Adipocyte (in vitro differentiated cells): ENCODE data around the gene TKT.
A peak's percentile ranks its signal among the peaks of the same experiment; 100 is the strongest.

Experiments used
- DNase-seq: peaks from one replicate; pipeline ENCODE4 v3.0.0-alpha.2; 2015; ENCODE audit warnings: low read depth
- H3K27me3 ChIP-seq: replicated peaks from 2 replicates; pipeline ENCODE4 v1.7.0; 2013; ENCODE audit warnings: mild to moderate bottlenecking, low read length, moderate library complexity; ENCODE audit not compliant: control insufficient read depth, insufficient read depth
- H3K36me3 ChIP-seq: 2 replicates; pipeline ENCODE4 v1.7.0; 2013; ENCODE audit warnings: low read length, mild to moderate bottlenecking, moderate library complexity; ENCODE audit not compliant: control insufficient read depth, insufficient read depth, severe bottlenecking
- H3K4me1 ChIP-seq: 2 replicates; pipeline ENCODE4 v1.7.0; 2013; ENCODE audit warnings: mild to moderate bottlenecking, low read length, moderate library complexity; ENCODE audit not compliant: control insufficient read depth, insufficient read depth
- H3K4me3 ChIP-seq: 2 replicates; pipeline ENCODE4 v1.7.0; 2013; ENCODE audit warnings: mild to moderate bottlenecking, low read length, moderate library complexity
- H3K9ac ChIP-seq: 2 replicates; pipeline ENCODE4 v1.7.0; 2013; ENCODE audit warnings: mild to moderate bottlenecking, low read length, moderate library complexity
- H3K9me3 ChIP-seq: 2 replicates; pipeline ENCODE4 v1.7.0; 2013; ENCODE audit warnings: mild to moderate bottlenecking, low read length, moderate library complexity; ENCODE audit not compliant: control insufficient read depth

Gene TKT

GRCh38 chr3:53229606-53230005, 26.2 kb downstream of the TKT start:
- H3K27me3 ChIP-seq: no peaks in the 10 kb centered on the region
- H3K4me1 ChIP-seq: peaks cover 25% of the 10 kb centered on the region
- H3K9ac ChIP-seq: no peak overlapping the region
- H3K9me3 ChIP-seq: no peaks in the 10 kb centered on the region
- peaks cover 100% of the 10 kb centered on the region for H3K36me3 ChIP-seq
- no peak overlapping the region for H3K4me3 ChIP-seq
- DNase-seq: no peak

- Histone ChIP-seq H3K4me1 (peaks cover 21% of the 10 kb centered on the region), H3K27me3 (no peaks in the 10 kb centered on the region), H3K9ac (no peak overlapping the region), H3K9me3 (no peaks in the 10 kb centered on the region), H3K4me3 (no peak overlapping the region), H3K36me3 (peaks cover 100% of the 10 kb centered on the region)
- DNase-seq: no peak
These were observed 26.7 kb downstream of the TKT start for GRCh38 chr3:53229171-53229570.

GRCh38 chr3:53227993-53228885, 27.6 kb downstream of the TKT start:
- Histone ChIP-seq H3K9ac (no peak overlapping the region), H3K9me3 (no peaks in the 10 kb centered on the region), H3K4me1 (peaks cover 11% of the 10 kb centered on the region), H3K27me3 (no peaks in the 10 kb centered on the region), H3K4me3 (no peak overlapping the region), H3K36me3 (peaks cover 100% of the 10 kb centered on the region)
- DNase-seq: no peak

DNA sequence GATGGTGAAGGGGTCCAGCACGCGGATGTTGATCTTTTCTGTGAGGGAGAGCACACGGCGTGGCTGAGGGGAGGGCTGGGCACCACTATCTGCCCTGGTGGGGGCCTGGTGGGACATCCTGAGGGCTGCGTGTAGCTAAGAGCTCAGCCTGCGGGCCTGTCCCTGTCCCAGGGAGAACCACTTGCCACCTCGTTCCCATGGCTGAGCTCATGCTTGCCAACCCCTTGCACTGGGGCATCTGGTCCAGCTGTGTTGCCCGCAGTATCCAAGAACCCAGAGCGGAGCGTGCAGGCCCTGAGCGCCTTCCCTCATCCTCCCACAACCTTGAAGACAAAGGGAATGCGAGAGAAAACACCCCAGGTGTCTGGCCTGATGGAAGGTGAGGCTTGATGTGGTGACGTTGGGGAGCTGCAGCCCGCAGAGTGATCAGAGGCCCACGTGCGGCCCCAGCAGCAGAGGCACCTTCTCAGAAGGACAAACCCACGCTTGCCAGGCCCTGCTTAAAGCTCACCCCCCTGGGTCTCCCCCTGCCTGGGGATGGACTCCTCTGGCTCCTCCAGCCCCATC, 28.9 kb downstream of the TKT start:
- Histone ChIP-seq H3K27me3 (no peaks in the 10 kb centered on the region), H3K4me1 (no peaks in the 10 kb centered on the region), H3K36me3 (peaks cover 100% of the 10 kb centered on the region), H3K9me3 (no peaks in the 10 kb centered on the region), H3K4me3 (no peak overlapping the region), H3K9ac (no peak overlapping the region)
- no peak for DNase-seq

- H3K36me3 ChIP-seq: peaks cover 95% of the 10 kb centered on the region
- H3K4me1 ChIP-seq: no peaks in the 10 kb centered on the region
- no peak overlapping the region for H3K9ac ChIP-seq
- no peak overlapping the region for H3K4me3 ChIP-seq
- H3K27me3 ChIP-seq: no peaks in the 10 kb centered on the region
- DNase-seq: no peak
- H3K9me3 ChIP-seq: no peaks in the 10 kb centered on the region
These were observed 29.5 kb downstream of the TKT start for GRCh38 chr3:53226142-53226840.

- Histone ChIP-seq H3K9me3 (no peaks in the 10 kb centered on the region), H3K4me3 (no peak overlapping the region), H3K27me3 (no peaks in the 10 kb centered on the region), H3K4me1 (no peaks in the 10 kb centered on the region), H3K36me3 (peaks cover 88% of the 10 kb centered on the region), H3K9ac (no peak overlapping the region)
- no peak for DNase-seq
These were observed 30.2 kb downstream of the TKT start for GRCh38 chr3:53225651-53226050.

DNA sequence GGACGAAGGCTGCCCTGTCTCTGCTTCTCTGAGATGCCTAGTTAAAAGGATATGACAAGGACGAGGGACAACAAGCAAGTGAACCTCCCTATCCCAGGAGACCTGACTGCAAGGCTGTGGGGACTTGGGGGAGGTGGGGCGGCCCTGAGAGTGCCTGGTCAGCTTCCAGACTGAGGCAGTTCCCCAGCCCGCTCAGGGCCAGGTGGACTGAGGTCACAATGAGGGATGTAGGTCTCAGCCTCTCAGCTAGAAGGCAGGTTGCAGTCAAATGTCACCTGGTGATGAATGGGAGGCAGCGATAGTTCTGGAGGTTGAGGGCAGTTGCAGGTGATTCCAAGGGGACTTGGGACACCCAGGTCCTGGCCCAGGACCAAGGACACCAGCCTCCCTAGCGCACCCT, 30.6 kb downstream of the TKT start:
- H3K4me1 ChIP-seq: no peaks in the 10 kb centered on the region

GRCh38 chr3:53224536-53224935, 31.3 kb downstream of the TKT start:
- Histone ChIP-seq H3K9ac (peak overlapping the region; percentile 37), H3K27me3 (no peaks in the 10 kb centered on the region), H3K4me3 (no peak overlapping the region), H3K36me3 (peaks cover 77% of the 10 kb centered on the region), H3K4me1 (no peaks in the 10 kb centered on the region), H3K9me3 (no peaks in the 10 kb centered on the region)
- no peak for DNase-seq

More for the DNA sequence above, 30.6 kb downstream of the TKT start:
- Histone ChIP-seq H3K36me3 (peaks cover 83% of the 10 kb centered on the region), H3K4me3 (no peak overlapping the region), H3K9me3 (no peaks in the 10 kb centered on the region), H3K9ac (no peak overlapping the region), H3K27me3 (no peaks in the 10 kb centered on the region)
- no peak for DNase-seq

GRCh38 chr3:53224026-53224425, 31.8 kb downstream of the TKT start:
- no peaks in the 10 kb centered on the region for H3K27me3 ChIP-seq
- no peaks in the 10 kb centered on the region for H3K9me3 ChIP-seq
- H3K9ac ChIP-seq: peak overlapping the region; percentile 37
- H3K4me1 ChIP-seq: no peaks in the 10 kb centered on the region
- no peak overlapping the region for H3K4me3 ChIP-seq
- DNase-seq: no peak
- peaks cover 72% of the 10 kb centered on the region for H3K36me3 ChIP-seq

- Histone ChIP-seq H3K9ac (no peak overlapping the region), H3K9me3 (no peaks in the 10 kb centered on the region), H3K4me1 (no peaks in the 10 kb centered on the region), H3K36me3 (peaks cover 67% of the 10 kb centered on the region), H3K4me3 (no peak overlapping the region), H3K27me3 (no peaks in the 10 kb centered on the region)
- no peak for DNase-seq
These were observed 32.3 kb downstream of the TKT start for GRCh38 chr3:53223541-53223966.

- H3K36me3 ChIP-seq: peaks cover 62% of the 10 kb centered on the region
- H3K4me1 ChIP-seq: no peaks in the 10 kb centered on the region
- H3K27me3 ChIP-seq: no peaks in the 10 kb centered on the region
- no peak for DNase-seq
- H3K9ac ChIP-seq: no peak overlapping the region
- no peak overlapping the region for H3K4me3 ChIP-seq
- no peaks in the 10 kb centered on the region for H3K9me3 ChIP-seq
These were observed 32.8 kb downstream of the TKT start for GRCh38 chr3:53223025-53223424.
